ENCODE measurements around the gene TOR1AIP2.
"Not testable (repeated sequence)": the region's sequence is repeated elsewhere in the genome, so short reads cannot be mapped to it uniquely, and the experiment has no call there.

Gene TOR1AIP2

GRCh38 chr1:179808503-179808902 lies 69.1 kb downstream of the TOR1AIP2 start:
- H3K27ac ChIP-seq, result no peak overlapping the region
- peaks cover 0 to 4% (median 0%) of the 10 kb centered on the region in 4 donors for H3K4me1 ChIP-seq
- intact Hi-C loops (cut with DNase I; ENCODE audit: low total_unique reads), result no loop called here
- no peak for TF ChIP-seq CTCF (IDR thresholded peaks at IDR 0.05)
- no peaks in the 10 kb centered on the region for H3K9me3 ChIP-seq
- no peaks in the 10 kb centered on the region for H3K36me3 ChIP-seq
- no peak overlapping the region for H3K4me3 ChIP-seq
- DNase-seq, result no peak
- peaks cover 0 to 26% of the 10 kb centered on the region in 2 donors for H3K27me3 ChIP-seq

- no peak for DNase-seq
- Histone ChIP-seq H3K27ac (no peak overlapping the region), H3K9me3 (no peaks in the 10 kb centered on the region), H3K4me1 (peaks cover 0 to 4% (median 0%) of the 10 kb centered on the region in 4 donors), H3K36me3 (no peaks in the 10 kb centered on the region), H3K27me3 (peaks cover 0 to 20% of the 10 kb centered on the region in 2 donors), H3K4me3 (no peak overlapping the region)
- TF ChIP-seq CTCF (IDR thresholded peaks at IDR 0.05), result no peak
- intact Hi-C loops (cut with DNase I; ENCODE audit: low total_unique reads), result no loop called here
Measured at GRCh38 chr1:179807691-179808485, 69.7 kb downstream of the TOR1AIP2 start.

GRCh38 chr1:179807291-179807690 lies 70.3 kb downstream of the TOR1AIP2 start:
- no peaks in the 10 kb centered on the region for H3K9me3 ChIP-seq
- intact Hi-C loops (cut with DNase I; ENCODE audit: low total_unique reads), result no loop called here
- no peak overlapping the region for H3K27ac ChIP-seq
- H3K4me1 ChIP-seq, result peaks cover 0 to 4% (median 0%) of the 10 kb centered on the region in 4 donors
- H3K4me3 ChIP-seq, result no peak overlapping the region
- H3K36me3 ChIP-seq, result no peaks in the 10 kb centered on the region
- H3K27me3 ChIP-seq, result peaks cover 0 to 14% of the 10 kb centered on the region in 2 donors
- TF ChIP-seq CTCF (IDR thresholded peaks at IDR 0.05), result no peak
- no peak for DNase-seq

- intact Hi-C loops (cut with DNase I; ENCODE audit: low total_unique reads), result no loop called here
- Histone ChIP-seq H3K9me3 (no peaks in the 10 kb centered on the region), H3K27me3 (peaks cover 0 to 11% of the 10 kb centered on the region in 2 donors), H3K36me3 (no peaks in the 10 kb centered on the region), H3K4me1 (peaks cover 0 to 4% (median 0%) of the 10 kb centered on the region in 4 donors), H3K4me3 (no peak overlapping the region), H3K27ac (no peak overlapping the region)
- no peak for TF ChIP-seq CTCF (IDR thresholded peaks at IDR 0.05)
- no peak for DNase-seq
Measured at GRCh38 chr1:179806333-179806732, 71.3 kb downstream of the TOR1AIP2 start.

GRCh38 chr1:179805291-179806195 lies 72.1 kb downstream of the TOR1AIP2 start:
- H3K9me3 ChIP-seq, result no peaks in the 10 kb centered on the region
- intact Hi-C loops (cut with DNase I; ENCODE audit: low total_unique reads), result no loop called here
- no peak overlapping the region for H3K27ac ChIP-seq
- DNase-seq, result no peak
- H3K27me3 ChIP-seq, result peaks cover 0 to 7% of the 10 kb centered on the region in 2 donors
- H3K4me1 ChIP-seq, result peaks cover 0 to 4% (median 0%) of the 10 kb centered on the region in 4 donors
- no peak overlapping the region for H3K4me3 ChIP-seq
- no peaks in the 10 kb centered on the region for H3K36me3 ChIP-seq
- no peak for TF ChIP-seq CTCF (IDR thresholded peaks at IDR 0.05)

- H3K4me3 ChIP-seq; H3K27ac ChIP-seq; intact Hi-C loops (cut with DNase I; ENCODE audit: low total_unique reads); H3K27me3 ChIP-seq; DNase-seq; H3K9me3 ChIP-seq; H3K36me3 ChIP-seq; H3K4me1 ChIP-seq: not testable (repeated sequence)
Measured at GRCh38 chr1:179804417-179804816, 73.2 kb downstream of the TOR1AIP2 start.

Measured in tibial artery (tissue), 4 donors.